Transverse colon (tissue), 4 donors: ENCODE measurements around the gene PTPRG.

Experiments
- CTCF ChIP-seq, 5 experiments: fragments of 200-600 bp in 3 of 5; fragments of 450-650 bp in 2 of 5; sonication (generic) in 3 of 5; IDR thresholded peaks; 1 replicate in 2 of 5; 2 replicates in 3 of 5; pipeline ENCODE4 v1.5.1; 2016 to 2017; ENCODE audit warnings: antibody characterized with exemption in 5 of 5, inconsistent platforms in 3 of 5, mild to moderate bottlenecking in 2 of 5, moderate library complexity in 1 of 5
- POLR2AphosphoS5 ChIP-seq, 3 donors: sonication (generic); formaldehyde crosslinking; IDR thresholded peaks; one replicate each; pipeline ENCODE4 v1.6.1; 2016; ENCODE audit warnings: antibody characterized with exemption in 3 of 3

- no peak for TF ChIP-seq POLR2AphosphoS5 (IDR thresholded peaks at IDR 0.05)
- TF ChIP-seq CTCF (IDR thresholded peaks at IDR 0.05): peak in 4 of 5 experiments; percentile 21 to 38 (median 29)
Observed at GRCh38 chr3:62187022-62187431, 625.7 kb downstream of the PTPRG start.
